Embryonic facial prominence (tissue), 1 donor: ENCODE measurements around the gene EHBP1.
"Not testable (repeated sequence)": the region's sequence is repeated elsewhere in the genome, so short reads cannot be mapped to it uniquely, and the experiment has no call there.

ENCODE experiments used
- DNase-seq: peaks from one replicate; pipeline ENCODE4 v3.0.0-alpha.2; 2016; ENCODE audit errors: extremely low spot score

EHBP1 gene

GRCh38 chr2:62736899-62737559, 31.5 kb downstream of the EHBP1 start:
- no peak for DNase-seq

GRCh38 chr2:62738981-62739936, 33.7 kb downstream of the EHBP1 start:
- no peak for DNase-seq

- DNase-seq: no peak
These were observed 34.7 kb downstream of the EHBP1 start for GRCh38 chr2:62740221-62740620.

DNA sequence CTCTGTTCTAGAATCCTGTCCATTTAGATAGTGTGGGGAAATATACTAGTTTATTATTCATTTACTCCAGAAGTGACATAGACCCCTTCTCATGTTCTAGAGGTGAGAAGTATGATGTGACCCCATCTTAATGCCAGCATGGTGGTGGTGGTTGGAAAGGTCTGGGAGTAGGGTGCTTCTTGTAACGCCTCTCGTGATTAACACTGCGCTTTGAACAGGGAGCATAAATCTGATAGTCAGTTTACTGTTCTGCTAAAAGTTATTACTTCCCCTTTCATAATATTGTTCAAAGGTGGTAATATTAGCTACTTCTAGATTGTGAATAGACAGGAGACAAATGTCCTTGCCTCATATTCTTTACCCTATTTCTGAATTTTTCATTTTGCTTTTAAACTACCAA, 35.6 kb downstream of the EHBP1 start:
- no peak for DNase-seq

- no peak for DNase-seq
These were observed 36.6 kb downstream of the EHBP1 start for GRCh38 chr2:62741954-62742722.

DNA sequence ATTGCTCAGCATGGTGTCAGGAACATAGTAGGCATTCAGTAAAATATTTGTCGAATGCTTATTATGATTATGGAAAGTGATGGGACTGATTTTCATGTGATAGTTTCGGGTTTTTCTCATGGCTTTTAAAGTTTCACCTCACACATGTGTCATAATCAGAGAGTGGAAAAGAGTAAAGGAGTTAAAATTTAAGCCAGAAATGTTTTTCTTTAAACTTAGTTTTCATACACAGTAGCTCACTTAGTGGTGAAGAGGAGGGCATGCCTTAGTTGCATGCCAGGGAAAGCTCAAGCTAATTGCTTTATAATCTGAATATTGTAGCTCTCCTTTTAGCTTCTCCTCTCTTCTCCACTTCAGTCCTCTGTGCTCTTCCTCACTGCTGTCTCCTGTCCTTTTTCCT, 38.0 kb downstream of the EHBP1 start:
- no peak for DNase-seq

DNA sequence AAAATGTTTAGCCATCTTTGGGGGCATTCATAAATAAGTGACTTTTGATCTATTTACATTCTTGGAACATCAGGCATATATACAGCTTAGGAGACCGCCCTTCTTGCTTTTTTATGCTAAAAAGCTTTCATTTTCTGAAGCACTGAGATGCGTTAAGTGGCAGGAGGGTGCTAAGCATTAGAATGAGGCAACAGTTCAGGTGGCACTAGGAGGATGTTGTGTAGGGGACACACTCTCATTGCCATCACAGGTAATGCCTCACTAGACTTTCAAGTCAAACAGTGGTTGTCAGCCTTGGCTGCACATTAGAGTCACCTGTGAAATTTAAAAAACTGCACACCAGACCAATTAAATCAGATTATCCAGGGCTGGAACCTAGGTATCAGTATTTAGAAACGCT, 39.1 kb downstream of the EHBP1 start:
- no peak for DNase-seq

GRCh38 chr2:62745891-62746481, 40.5 kb downstream of the EHBP1 start:
- DNase-seq: no peak

DNA sequence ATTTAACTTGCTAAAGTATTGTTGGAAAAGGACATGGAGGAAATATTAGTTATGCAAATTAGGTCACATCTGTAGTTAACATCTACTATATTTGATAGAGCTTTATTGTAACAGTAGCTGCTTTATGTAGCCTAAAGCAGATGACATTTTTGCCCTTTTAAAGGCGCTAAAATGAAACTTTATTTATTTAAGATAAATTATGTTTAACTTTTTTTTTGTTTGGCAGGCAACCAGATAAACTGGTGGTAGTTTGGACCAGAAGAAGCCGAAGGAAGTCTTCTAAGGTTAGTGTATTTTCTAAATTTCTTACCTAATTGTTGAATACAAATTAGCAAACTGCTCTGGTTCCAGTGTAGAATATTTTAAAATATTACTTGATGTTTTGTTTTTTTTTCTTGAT, 41.7 kb downstream of the EHBP1 start:
- no peak for DNase-seq

- no peak for DNase-seq
These were observed 42.4 kb downstream of the EHBP1 start for GRCh38 chr2:62747876-62748275.

DNA sequence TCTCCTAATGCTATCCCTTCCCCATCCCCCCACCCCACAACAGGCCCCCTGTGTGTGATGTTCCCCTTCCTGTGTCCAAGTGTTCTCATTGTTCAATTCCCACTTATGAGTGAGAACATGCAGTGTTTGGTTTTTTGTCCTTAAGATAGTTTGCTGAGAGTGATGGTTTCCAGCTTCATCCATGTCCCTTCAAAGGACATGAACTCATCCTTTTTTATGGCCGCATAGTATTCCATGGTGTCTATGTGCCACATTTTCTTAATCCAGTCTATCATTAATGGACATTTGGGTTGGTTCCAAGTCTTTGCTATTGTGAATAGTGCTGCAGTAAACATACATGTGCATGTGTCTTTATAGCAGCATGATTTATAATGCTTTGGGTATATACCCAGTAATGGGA, 43.6 kb downstream of the EHBP1 start:
- DNase-seq: not testable (repeated sequence)

DNA sequence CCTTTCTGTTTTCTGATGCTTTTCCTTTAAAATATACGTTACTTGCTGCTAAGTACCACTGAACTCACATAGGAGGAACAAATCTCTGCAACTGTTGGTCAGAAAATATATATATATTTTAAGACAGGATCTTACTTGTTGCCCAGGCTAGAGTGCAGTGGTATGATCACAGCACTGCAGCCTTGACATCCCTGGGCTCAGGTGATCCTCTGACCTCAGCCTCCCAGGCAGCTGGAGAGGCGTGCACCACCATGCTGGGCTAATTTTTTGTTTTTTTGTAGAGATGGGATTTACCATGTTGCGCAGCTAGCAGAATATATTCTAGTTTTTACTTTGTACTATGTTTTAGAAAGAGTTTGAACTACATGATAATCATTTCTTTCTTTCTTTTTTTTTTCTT, 51.5 kb downstream of the EHBP1 start:
- DNase-seq: no peak

DNA sequence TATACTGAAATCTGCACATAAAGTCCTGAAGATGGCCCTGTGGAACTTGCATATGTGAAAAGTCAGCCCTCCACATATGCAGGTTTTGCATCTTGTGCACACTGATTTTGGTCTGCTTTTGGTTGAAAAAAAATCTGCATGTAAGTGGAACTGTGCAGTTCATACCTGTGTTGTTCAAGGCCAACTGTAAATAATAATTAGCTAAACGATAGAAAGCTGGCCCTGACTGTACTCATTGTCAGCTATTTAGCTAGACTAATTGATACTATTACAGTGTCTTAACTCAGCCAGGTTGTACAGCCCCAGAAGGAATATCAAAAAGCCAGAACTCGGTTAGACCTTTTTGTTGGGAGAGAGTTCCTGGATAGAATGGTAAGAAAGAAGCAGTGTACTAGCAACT, 54.5 kb downstream of the EHBP1 start:
- DNase-seq: no peak

DNA sequence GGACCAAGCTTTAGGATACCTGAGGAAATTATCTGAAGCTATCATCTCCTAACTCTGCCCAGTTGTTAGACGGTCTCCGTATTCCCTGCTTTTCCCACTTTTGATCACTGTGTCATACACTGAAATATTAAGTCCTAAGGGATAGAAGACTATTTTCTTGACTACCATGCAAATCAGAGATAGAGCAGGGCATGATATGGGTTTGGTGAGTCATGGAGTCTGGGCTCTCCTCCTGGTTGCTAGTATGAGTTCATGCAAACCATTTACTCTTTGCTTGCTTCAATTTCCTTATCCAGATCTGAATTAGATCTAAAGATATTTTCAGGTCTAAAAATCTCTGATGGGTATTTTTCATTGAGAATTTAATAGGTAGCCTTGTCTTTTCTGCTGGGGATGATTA, 55.0 kb downstream of the EHBP1 start:
- DNase-seq: no peak

DNA sequence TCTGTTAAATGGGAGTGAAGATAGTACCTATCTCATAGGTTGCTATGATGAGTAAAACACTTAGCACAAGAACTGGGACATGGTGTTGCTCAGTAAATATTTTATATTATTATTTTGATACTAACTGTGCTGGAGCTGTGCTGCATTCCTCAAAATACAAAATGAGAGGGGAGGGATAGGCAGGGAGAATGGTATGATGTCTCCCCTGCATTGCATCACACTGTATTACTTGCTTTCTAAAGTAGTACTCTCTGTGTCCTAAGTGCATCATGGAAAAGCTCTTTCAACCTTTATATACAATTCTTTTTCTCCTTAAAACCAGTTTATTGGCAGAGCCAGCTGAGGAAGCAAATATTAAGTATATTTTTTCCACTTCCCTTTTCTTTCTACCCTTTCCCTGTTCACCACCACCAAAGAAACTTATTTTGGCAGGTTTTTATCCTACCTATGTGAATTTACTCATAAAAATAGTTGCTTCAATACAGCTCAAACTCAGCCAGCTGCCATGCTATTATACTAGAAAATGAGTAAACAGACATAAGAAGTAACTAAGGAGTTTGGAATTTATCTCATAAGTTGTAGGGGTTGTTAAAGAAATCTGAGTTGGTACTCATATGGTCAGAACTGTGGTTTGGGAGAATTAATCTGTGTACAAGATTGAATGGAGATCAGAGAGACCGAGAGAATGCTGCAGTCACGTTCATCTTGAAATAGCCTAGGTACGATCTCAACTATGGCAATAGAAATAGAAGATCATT, 60.3 kb downstream of the EHBP1 start:
- DNase-seq: no peak

- DNase-seq: no peak
These were observed 63.1 kb downstream of the EHBP1 start for GRCh38 chr2:62768615-62769014.

DNA sequence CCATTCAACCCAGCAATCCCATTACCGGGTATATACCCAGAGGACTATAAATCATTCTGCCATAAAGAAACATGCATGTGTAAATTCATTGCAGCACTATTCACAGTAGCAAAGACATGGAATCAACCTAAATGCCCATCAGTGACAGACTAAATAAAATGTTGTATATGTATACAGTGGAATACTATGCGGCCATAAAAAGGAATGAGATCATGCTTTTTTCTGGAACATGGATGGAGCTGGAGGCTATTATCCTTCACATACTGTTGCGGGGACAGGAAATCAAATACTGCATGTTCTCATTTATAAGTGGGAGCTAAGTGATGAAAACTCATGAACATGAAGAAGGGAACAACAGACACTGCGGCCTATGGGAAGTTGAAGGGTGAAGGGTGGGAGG, 65.1 kb downstream of the EHBP1 start:
- DNase-seq: no peak

GRCh38 chr2:62774555-62775366, 69.2 kb downstream of the EHBP1 start:
- no peak for DNase-seq

DNA sequence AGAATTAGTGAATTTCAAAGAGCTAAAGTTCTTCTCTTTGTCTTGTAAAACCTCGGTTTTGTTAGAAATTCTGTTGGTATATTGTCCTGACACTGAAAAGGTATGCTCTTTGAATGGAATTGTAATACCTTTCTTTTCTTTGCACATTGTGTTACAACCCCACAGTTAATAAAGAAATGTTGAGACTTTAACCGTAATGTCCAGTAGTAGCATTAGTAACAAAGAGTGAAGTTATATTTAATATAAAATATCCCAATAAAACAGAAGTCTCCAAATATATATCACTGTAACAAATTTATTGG, 69.8 kb downstream of the EHBP1 start:
- no peak for DNase-seq

DNA sequence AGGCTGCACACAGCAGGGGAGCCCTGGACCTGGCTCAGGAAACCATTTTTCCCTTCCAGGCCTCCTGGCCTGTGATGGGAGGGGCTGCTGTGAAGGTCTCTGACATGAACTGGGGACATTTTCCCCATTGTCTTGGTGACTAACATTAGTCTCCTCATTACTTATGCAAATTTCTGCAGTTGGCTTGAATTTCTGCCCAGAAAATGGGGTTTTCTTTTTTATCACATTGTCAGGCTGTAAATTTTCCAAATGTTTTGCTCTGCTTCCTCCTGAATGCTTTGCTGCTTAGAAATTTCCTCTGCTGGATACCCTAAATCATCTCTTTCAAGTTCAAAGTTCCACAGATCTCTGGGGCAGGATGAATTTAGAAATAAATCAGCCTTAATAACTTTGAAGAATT, 78.2 kb downstream of the EHBP1 start:
- DNase-seq: no peak

DNA sequence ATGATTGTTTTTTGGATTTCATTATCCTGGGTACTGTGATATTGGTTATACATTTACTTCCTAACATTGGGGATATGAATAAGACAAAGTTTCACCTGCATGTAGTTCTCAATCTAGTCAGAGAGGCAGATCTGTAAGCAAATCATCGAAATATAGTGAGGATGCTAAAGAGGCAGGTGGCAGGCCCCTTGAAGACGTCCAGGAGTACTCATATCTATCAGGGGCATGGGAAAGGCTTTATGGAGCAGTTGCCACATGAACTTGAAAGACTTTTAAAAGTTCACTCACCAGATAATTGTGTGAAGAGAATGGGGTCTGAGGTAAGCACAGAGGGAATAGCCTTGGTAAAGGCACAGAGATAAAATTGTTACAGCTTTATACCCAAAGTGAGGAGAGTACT, 78.8 kb downstream of the EHBP1 start:
- DNase-seq: no peak
